ENCODE measurements around the gene TRIM7. TPM values are rescaled to one million over a fixed set of nuclear protein-coding genes. Genes with fewer than 3 reads are reported as not detected.

The TRIM7 gene
- total and polyA plus RNA-seq, 2 donors (not counting 1 experiment from before 2014, with no cell fraction given) = 1.7 to 7.4 TPM

DNA sequence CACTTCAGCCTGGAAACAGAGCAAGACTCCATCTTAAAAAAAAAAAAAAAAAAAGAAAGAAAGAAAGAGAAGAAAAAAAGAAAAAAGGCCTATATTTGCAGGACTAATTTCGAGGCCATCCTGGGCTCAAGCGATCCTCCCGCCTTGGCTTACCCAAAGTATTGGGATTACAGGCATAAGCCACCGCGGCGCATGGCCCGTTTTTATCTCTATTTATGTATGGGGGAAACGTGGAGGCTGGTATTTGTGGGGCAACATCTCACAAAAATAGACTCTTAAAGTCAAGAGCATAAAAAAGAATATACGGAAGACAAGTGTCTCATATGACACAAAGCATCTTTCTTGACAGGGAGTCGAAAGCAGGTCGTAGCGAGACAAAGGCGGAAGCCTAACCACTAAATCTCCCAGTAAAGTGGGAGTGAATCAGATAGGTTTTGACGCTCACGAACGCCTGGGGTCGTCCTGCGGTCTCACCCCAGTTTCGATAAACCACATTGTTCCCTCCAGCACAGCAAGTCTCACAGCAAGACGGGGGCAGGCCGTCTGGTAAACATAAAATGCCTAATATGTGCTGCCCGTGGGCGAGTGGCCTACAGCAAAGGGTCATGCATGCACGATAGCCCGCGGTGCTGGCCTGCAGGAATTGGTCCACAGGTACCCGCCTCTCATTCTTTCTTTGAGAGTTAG, 16.3 kb upstream of the TRIM7 start:
- H3K79me2 ChIP-seq (ENCODE audit: control insufficient read depth, insufficient read depth, low read length) = peaks cover 17% of the 10 kb centered on the region
- no peak for TF ChIP-seq EZH2 (IDR thresholded peaks at IDR 0.05; ENCODE audit: borderline replicate concordance, insufficient read depth, low read depth, low read length, poor library complexity, severe bottlenecking)
- TF ChIP-seq, protein P1, sequence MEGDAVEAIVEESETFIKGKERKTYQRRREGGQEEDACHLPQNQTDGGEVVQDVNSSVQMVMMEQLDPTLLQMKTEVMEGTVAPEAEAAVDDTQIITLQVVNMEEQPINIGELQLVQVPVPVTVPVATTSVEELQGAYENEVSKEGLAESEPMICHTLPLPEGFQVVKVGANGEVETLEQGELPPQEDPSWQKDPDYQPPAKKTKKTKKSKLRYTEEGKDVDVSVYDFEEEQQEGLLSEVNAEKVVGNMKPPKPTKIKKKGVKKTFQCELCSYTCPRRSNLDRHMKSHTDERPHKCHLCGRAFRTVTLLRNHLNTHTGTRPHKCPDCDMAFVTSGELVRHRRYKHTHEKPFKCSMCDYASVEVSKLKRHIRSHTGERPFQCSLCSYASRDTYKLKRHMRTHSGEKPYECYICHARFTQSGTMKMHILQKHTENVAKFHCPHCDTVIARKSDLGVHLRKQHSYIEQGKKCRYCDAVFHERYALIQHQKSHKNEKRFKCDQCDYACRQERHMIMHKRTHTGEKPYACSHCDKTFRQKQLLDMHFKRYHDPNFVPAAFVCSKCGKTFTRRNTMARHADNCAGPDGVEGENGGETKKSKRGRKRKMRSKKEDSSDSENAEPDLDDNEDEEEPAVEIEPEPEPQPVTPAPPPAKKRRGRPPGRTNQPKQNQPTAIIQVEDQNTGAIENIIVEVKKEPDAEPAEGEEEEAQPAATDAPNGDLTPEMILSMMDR (IDR thresholded peaks at IDR 0.05) = no peak
- no peak for ATAC-seq (ENCODE audit: low read depth)
- peak overlapping the region; percentile 95 for H3K4me2 ChIP-seq (replicated peaks; ENCODE audit: low read depth, low read length, poor library complexity, severe bottlenecking)
- peak overlapping the region; percentile 94 for H3K4me3 Mint-ChIP-seq
- no peaks in the 10 kb centered on the region for H3K36me3 ChIP-seq (replicated peaks in 1 of 2; ENCODE audit: control extremely low read depth in 1 of 2, control insufficient read depth in 1 of 2, extremely low read depth in 1 of 2, insufficient read depth in 2 of 2, low read length in 1 of 2)
- H3K27me3 Mint-ChIP-seq = no peaks in the 10 kb centered on the region
- peak overlapping the region; percentile 98 for H3K27ac Mint-ChIP-seq
- DNase-seq = no peak
- H3K9me3 ChIP-seq (ENCODE audit: control extremely low read depth in 1 of 3, control insufficient read depth in 2 of 3, insufficient read depth in 1 of 3, low read length in 2 of 3) = peaks cover 0 to 18% (median 0%) of the 10 kb centered on the region in 3 donors
- no peaks in the 10 kb centered on the region for H3K27me3 ChIP-seq (replicated peaks in 1 of 4; ENCODE audit: control extremely low read depth in 1 of 4, control insufficient read depth in 3 of 4, insufficient read depth in 4 of 4, low read length in 3 of 4)
- H3K4me1 Mint-ChIP-seq = peaks cover 65% of the 10 kb centered on the region
- H3K4me3 ChIP-seq (ENCODE audit: control extremely low read depth in 1 of 5, extremely low read depth in 1 of 5, insufficient read depth in 1 of 5, low read depth in 2 of 5, low read length in 4 of 5) = peak overlapping the region in 2 of 5 experiments; percentile 68 to 95
- no peak overlapping the region for H2AFZ ChIP-seq (ENCODE audit: insufficient read depth, low read depth, low read length, poor library complexity, severe bottlenecking)
- POLR2A ChIA-PET = interaction anchor here (0.8 to 3.5 kb wide), 7 partner anchors 14 to 37 kb away, joined by 3 to 74 read pairs (median 6); no protein-coding TSS in a partner anchor
- CTCF ChIA-PET = interaction anchor here (1.0 to 3.5 kb wide), 6 partner anchors 14 to 37 kb away, joined by 4 to 48 read pairs (median 8); no protein-coding TSS in a partner anchor
- WGBS (ENCODE audit: insufficient coverage) = 61% methylated on average over 11 of the region's 27 CpGs
- H3K9ac ChIP-seq (ENCODE audit: low read length) = no peak overlapping the region
- H3K9me3 Mint-ChIP-seq (ENCODE audit: insufficient read depth) = no peaks in the 10 kb centered on the region
- peaks cover 22 to 52% of the 10 kb centered on the region in 2 donors for H3K4me1 ChIP-seq (ENCODE audit: control insufficient read depth in 2 of 2, insufficient read depth in 2 of 2, low read length in 2 of 2)
- no peaks in the 10 kb centered on the region for H4K20me1 ChIP-seq (ENCODE audit: control insufficient read depth, insufficient read depth, low read length, poor library complexity, severe bottlenecking)
- H3K27ac ChIP-seq (ENCODE audit: low read length in 2 of 2) = peak overlapping the region; percentile 95
- intact Hi-C loops (cut with micrococcal nuclease) = no loop called here

DNA sequence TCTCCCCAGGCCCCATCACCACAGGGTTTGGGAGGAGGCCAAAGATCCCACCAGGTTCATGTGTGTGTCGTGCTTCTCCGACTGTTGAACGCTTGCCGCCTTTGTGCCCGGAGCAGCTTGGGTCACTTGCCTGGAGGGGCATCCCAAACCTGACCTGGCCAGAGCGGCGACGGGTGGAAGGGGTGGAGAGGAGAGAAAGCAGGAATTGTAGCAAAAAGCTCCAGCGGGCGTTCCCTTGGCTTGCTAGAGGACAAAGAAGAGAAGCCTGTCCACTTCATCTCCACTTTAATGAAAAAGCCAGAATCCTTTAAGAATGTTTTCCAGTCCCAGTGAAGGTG, 15.2 kb upstream of the TRIM7 start:
- ChIA-PET CTCF (interaction anchor here (1.0 to 1.4 kb wide), 2 partner anchors 30 to 31 kb away, joined by 4 read pairs; no protein-coding TSS in a partner anchor), POLR2A (interaction anchor here (0.8 to 1.0 kb wide), 3 partner anchors 13 to 30 kb away, joined by 3 to 6 read pairs (median 4); no protein-coding TSS in a partner anchor)
- Mint-ChIP-seq H3K27me3 (no peaks in the 10 kb centered on the region), H3K27ac (peak overlapping the region; percentile 75), H3K9me3 (ENCODE audit: insufficient read depth) (no peaks in the 10 kb centered on the region), H3K4me3 (peak overlapping the region; percentile 57), H3K4me1 (peaks cover 62% of the 10 kb centered on the region)
- no peaks in the 10 kb centered on the region for H4K20me1 ChIP-seq (ENCODE audit: control insufficient read depth, insufficient read depth, low read length, poor library complexity, severe bottlenecking)
- no peak overlapping the region for H3K9ac ChIP-seq (ENCODE audit: low read length)
- DNase-seq (no peak), ATAC-seq (ENCODE audit: low read depth) (no peak)
- peaks cover 20 to 50% of the 10 kb centered on the region in 2 donors for H3K4me1 ChIP-seq (ENCODE audit: control insufficient read depth in 2 of 2, insufficient read depth in 2 of 2, low read length in 2 of 2)
- peaks cover 0 to 18% (median 0%) of the 10 kb centered on the region in 3 donors for H3K9me3 ChIP-seq (ENCODE audit: control extremely low read depth in 1 of 3, control insufficient read depth in 2 of 3, insufficient read depth in 1 of 3, low read length in 2 of 3)
- TF ChIP-seq, protein P1 (IDR thresholded peaks at IDR 0.05) = no peak
- TF ChIP-seq EZH2 (IDR thresholded peaks at IDR 0.05; ENCODE audit: borderline replicate concordance, insufficient read depth, low read depth, low read length, poor library complexity, severe bottlenecking) = no peak
- H2AFZ ChIP-seq (ENCODE audit: insufficient read depth, low read depth, low read length, poor library complexity, severe bottlenecking) = no peak overlapping the region
- peaks cover 9% of the 10 kb centered on the region for H3K79me2 ChIP-seq (ENCODE audit: control insufficient read depth, insufficient read depth, low read length)
- no peaks in the 10 kb centered on the region for H3K36me3 ChIP-seq (replicated peaks in 1 of 2; ENCODE audit: control extremely low read depth in 1 of 2, control insufficient read depth in 1 of 2, extremely low read depth in 1 of 2, insufficient read depth in 2 of 2, low read length in 1 of 2)
- WGBS (ENCODE audit: insufficient coverage) = 100% methylated on average over 7 of the region's 10 CpGs
- no peak overlapping the region for H3K27ac ChIP-seq (ENCODE audit: low read length in 2 of 2)
- no peak overlapping the region for H3K4me3 ChIP-seq (ENCODE audit: control extremely low read depth in 1 of 5, extremely low read depth in 1 of 5, insufficient read depth in 1 of 5, low read depth in 2 of 5, low read length in 4 of 5)
- intact Hi-C loops (cut with micrococcal nuclease) = no loop called here
- H3K4me2 ChIP-seq (replicated peaks; ENCODE audit: low read depth, low read length, poor library complexity, severe bottlenecking) = no peak overlapping the region
- H3K27me3 ChIP-seq (replicated peaks in 1 of 4; ENCODE audit: control extremely low read depth in 1 of 4, control insufficient read depth in 3 of 4, insufficient read depth in 4 of 4, low read length in 3 of 4) = no peaks in the 10 kb centered on the region
